Measurements from ENCODE around the gene BUB3. TPM values are rescaled to one million over a fixed set of nuclear protein-coding genes. Genes with fewer than 3 reads are reported as not detected.

The BUB3 gene, protein sequence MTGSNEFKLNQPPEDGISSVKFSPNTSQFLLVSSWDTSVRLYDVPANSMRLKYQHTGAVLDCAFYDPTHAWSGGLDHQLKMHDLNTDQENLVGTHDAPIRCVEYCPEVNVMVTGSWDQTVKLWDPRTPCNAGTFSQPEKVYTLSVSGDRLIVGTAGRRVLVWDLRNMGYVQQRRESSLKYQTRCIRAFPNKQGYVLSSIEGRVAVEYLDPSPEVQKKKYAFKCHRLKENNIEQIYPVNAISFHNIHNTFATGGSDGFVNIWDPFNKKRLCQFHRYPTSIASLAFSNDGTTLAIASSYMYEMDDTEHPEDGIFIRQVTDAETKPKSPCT
- 532 and 549 TPM in 2 replicates for polyA plus RNA-seq (2014; cell fraction: cytosol; rRNA removed)
- polyA plus RNA-seq (2014; cell fraction: nucleus; rRNA removed) = 533 and 597 TPM in 2 replicates

DNA sequence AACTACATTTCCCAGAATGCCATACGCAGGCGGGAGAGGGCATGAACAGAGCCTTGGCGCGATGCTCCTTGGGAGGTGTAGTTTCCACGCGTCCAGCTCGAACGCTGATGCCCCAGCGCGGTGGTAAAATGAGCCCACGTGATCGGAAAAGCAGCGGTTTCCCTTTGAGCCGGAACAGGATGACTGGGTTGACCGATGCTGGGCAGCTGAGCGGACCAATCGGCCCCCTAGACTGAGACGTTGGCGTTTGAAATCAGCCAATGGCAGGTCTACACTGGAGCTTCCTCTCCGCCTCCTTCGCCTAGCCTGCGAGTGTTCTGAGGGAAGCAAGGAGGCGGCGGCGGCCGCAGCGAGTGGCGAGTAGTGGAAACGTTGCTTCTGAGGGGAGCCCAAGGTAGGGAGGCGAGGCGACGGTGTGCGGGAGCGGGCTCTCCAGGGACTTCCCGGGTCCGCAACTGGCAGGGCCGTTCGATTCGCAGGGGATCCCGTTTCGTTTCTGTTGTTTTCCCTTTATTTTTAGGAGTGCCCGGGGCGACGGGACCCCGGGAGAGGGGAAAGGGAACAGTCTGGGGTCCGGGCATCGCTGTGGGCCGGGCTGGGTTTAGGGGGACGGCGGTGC lies at the start of gene BUB3:
BUB3 (plus strand) TSS at position 311 of the 619 bp plus-strand sequence. CDS start 516 bp downstream, outside the sequence.
- peak; percentile 100 for DNase-seq (ENCODE audit: low spot score)

DNA sequence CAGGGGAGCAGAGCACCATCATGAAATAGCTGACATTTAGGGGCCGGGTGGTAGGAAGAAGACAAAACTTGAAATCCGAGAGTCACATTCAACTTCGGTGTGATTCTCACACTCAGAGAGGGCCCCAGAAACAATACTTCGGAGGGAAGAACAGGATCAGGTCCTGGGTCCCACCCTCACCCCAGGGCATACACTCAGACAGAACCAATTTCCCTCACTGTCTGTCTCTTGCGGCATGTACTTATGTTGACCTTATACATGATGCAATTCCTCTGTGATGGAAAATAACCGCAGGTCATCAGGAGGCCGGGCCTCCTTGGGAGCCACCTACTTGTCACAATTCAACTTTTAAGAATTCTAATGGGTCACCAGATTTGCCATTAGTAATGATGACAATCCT lies 44.7 kb upstream of the BUB3 start:
- no peak for DNase-seq (ENCODE audit: low spot score)

DNA sequence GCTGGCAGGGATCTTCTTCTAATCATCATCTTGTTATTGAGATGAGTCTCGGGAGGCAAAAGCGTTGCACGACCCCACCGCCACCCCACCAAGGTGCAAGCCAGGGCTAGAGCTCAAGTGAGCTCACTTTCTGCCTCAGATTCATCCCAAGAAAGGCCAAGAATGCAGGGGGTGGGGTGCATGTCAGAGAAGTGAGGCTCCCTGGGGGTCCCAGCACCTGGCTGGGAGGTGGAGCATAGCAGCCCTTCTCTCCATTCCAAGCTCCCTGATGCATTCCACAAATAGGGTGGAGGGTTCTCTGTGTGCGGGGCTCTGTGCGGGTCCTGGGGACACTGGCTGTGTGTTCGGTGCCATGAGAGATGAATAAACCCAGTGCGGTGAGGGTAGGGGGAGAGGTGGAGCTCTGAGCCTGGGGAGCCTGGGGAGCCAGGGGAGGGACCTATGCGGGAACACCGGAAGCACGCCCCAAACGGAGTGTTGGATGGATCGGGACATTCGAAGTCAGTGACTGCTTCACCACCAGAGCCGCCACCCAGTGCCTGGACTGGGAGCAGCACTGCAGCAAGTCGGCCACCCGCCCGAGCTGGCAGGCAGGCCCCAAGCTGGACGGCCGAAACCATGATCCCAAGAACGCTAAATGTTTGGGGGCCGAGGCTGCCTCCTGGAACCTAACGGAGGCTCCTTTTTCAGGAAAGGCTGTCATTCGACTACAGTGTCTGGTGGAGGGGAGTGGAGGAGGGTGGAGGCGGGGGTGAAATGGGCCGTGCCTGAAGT lies 36.4 kb upstream of the BUB3 start:
- DNase-seq (ENCODE audit: low spot score) = no peak

DNA sequence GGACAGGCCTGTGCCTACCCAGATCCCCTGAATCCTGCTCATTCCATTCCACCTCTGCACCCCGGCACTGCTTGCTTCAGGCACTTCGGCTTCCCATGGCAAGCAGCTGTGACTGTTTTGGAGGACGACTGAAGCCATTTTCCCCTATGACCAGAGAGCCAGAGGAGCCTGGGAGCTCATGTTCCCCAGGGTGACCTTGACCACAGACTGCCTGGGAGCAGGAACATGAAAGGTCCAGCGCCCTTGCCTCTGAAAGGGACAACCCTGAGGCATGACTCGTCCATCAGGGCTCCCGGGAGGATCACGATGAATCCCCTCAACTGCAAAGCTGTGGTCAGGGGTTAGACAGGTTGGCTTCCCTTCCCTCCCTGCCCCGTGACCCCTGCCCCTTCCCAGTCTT lies 35.1 kb upstream of the BUB3 start:
- no peak for DNase-seq (ENCODE audit: low spot score)

DNA sequence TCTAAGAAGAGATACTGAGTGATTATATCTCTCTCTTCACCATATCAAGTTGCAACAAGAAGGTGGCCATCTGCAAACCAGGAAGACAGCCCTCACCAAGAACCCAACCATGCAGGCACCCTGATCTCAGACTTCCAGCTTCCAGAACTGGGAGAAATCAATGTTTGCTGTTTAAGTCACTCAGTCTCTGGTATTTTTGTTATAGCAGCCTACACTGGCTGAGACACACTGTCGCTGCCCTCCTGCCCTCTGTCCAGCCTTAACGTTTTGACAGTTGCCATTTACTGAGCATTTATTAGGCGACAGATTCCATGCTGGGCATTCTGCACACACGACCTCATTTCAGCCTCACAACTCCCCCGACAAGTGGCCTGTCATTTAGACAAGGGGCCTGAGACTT lies 28.0 kb upstream of the BUB3 start:
- no peak for DNase-seq (ENCODE audit: low spot score)

DNA sequence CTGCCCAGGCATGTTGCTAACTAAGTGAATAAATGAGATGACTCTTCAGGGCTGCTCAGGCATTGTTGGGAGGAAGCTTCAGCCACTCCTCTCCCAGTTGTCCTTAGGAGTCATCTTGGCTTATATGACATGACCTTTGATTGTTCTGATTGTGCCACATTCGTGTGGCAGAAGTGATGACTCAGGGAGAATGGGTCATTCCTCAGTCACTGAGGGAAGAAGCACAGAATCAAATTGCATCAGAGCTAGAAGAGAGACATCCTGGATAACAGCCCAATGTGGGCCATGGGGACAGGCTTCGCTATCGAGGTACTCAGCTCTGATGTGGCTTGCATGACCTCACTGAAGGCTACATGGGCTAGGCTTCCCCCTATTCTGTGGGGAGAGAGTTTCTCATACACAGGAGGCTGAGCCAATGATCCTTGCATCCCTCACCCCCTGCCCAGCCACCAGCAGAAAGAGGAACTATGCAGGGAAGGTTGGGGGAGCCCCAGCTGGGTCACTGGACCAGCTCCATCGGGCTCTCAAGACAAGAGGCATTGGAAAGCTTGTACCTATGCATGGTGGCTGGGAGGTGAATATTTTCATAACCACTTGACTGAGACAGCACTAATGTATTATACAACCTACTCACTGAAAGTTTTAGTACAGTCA lies 24.5 kb upstream of the BUB3 start:
- DNase-seq (ENCODE audit: low spot score) = no peak

DNA sequence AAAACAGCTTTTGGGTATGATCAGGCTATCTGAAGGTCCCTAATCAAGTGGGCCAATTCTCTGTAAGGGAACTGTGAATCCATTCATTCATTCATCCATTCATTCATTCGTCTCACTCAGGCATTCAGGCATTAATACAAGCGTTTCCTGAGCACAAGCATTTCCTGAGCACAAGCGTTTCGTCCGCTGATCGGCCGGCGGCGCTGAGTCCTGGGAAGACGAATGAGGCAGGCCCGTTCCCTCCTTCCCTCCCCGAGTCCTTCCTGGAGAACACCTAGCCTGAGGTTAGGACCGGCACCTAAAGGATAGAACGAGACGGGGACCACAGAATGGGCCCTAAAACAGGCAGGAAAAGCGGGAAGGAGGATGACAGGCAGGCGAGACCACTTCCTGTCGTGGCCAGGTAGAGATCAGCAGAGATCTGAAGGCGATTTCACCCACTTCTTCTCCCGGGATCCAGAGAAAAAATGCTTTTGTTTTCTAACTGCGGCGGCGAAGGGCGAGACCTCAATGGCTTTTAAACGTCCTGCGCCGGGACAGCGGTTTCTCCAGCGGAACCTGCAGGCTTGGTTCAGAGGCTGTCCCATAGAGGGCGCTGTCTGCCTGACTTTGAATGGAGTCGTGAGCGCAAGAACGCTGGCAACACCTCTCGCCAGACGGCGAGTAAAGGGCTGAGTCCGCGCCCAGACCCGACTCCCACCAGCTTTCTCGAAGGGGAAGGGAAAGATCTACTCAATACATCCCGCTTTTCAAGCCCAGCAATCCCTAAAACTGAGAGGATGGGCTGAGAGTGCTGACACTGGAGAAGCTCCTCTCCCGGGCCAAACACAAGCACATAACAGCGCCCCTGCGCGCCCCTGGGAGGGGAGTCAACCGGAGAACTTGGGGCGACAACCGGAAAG lies 21.4 kb upstream of the BUB3 start:
- DNase-seq (ENCODE audit: low spot score) = peak; percentile 87

DNA sequence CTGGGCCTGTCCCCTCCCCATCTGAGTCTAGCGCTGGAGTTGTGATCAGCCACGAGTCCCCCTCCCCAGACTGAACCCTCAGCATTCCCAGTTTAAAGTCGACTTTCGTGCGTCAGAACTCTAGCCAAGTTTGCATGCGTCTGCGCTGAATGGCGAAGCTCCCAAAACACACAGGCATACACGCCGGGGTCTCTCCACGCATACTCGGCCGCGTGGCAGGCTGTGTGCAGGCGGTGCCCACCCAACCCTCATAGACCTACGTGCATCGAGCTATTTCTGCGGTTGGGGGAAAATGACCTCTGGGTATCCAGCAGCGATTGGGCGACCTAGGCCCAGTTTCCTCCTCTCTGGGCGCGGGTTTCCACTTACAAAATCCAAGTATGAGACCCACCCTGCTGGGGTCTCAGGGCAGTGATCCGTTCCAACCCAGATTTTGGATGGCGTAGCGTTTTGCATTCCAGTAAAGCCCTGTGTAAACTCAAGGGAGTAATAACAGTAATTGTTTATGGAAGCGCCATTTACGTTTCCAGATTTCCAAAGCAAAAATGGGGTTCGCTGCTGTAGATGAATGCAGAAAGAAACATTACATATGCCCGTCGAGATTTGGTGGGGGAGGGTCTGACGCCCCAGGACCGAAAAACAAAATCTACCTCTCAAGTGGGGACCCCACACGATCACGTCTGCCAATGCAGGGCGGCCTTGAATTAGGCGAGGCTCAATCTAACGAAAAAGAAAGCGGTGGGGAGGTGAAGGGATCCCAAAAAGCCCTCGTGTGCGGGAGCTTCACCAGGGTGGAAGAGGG lies 20.5 kb upstream of the BUB3 start:
- DNase-seq (ENCODE audit: low spot score) = no peak

DNA sequence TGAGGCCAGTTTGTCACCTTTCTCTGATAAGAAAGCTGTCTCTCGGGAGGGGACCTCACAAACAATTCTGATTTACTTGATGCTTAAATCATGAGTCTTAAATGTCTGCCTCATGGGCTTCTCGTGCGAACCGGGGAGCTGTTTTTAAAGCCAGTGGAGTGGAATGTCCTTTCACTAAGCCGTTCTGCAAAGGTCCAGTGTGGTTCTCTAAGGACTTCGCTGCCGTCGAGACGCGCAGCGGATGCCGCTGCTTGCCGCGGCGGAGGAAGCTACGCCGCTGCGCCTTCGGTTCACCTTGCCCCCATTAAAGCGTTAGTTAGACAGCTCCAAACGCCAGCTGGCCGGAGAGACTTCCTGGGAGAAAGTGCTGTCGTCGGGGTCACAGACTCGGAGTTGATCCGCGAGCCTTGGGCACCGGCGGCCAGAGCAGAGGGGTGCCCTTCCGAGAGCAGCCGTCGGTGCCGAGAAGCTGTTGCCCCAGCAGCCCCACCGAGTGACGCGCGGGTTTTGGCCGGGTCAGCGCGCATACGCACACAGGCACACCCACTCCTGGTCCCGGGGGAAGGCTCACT lies 19.8 kb upstream of the BUB3 start:
- DNase-seq (ENCODE audit: low spot score) = peak; percentile 43

DNA sequence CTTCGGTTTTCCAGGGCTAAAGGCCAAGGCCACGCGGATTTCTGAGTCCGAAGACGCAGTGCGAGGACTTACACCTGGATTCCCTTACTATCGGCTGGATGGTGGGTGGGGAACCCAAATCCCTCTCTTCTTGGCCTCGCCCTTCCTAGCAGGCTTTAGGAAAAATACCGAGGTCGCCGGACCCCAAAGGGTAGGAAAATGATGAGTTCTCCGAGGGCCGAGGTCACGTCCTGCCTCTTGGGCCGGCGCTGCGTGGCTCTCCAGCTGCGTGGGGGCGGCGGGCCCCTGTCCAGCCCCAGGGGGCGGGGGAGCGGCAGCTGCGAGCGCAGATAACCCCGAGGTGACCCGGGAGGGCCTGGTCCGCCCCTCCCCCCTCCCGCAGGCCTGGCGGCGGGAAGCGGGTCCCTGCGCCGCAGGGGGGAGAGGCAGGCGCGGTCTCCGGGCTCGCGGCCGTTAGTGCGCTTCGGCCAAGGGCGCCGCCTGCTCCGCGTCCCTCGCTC lies 19.2 kb upstream of the BUB3 start:
- DNase-seq (ENCODE audit: low spot score) = peak; percentile 81

DNA sequence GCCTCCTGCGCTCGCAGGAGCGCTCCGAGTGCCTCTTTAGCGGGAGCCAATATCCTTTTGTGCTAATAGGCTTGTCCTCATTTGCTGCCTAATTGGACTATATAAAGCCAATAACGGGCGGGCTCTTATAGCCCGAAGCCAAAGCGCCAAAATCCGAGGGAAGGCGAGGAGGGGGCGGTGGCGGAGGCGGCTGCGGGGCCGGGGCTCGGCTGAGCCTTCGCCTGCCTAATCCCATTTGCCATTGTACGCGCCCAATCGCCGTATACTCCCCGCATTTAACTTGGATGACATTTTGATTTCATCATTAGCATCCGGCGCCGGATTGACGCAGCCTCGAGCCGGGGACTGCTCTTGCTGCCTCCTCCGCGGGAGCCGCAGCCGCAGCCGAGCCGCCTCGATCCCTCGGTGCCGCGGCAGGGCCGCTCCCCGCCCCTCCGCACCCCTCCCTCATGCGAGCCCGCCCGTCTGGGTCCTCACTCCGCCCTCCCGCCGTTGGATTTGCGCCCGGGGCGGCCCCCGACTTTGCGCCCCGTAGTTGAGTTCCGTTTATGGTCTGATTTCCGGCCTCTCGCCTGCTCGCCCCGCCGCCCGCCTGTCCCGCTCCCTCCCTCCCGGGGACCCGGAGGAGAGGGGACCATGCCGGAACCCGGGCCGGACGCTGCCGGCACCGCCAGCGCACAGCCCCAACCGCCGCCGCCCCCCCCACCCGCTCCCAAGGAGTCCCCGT lies 18.6 kb upstream of the BUB3 start, which contains the start of gene HMX3:
HMX3 (plus strand) TSS at position 556 of the 727 bp plus-strand sequence; CDS start at position 637, 81 bp downstream.
- DNase-seq (ENCODE audit: low spot score) = peak; percentile 74

DNA sequence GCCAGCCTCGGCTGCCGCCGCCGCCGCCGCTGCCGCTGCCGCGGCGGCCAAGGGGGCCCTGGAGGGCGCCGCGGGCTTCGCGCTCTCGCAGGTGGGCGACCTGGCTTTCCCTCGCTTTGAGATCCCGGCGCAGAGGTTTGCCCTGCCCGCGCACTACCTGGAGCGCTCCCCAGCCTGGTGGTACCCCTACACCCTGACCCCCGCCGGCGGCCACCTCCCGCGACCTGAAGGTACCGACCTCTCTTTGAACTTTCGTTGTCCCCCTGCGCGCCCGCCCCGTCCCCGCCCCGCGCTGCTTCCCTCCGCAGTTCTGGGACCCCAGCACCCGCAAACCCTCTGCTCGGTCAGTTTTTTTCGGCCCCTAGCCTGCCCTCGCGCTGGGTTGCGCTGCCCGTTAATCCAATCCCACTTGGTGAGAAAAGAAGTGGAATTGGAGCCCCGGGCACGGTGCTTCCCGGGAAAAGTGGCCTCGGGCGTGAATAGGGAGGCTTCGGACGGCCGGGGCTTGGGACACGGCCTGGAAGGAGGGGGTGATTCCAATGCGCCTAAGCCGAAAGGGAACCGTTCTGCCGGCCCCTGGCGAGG lies 17.9 kb upstream of the BUB3 start:
- no peak for DNase-seq (ENCODE audit: low spot score)

DNA sequence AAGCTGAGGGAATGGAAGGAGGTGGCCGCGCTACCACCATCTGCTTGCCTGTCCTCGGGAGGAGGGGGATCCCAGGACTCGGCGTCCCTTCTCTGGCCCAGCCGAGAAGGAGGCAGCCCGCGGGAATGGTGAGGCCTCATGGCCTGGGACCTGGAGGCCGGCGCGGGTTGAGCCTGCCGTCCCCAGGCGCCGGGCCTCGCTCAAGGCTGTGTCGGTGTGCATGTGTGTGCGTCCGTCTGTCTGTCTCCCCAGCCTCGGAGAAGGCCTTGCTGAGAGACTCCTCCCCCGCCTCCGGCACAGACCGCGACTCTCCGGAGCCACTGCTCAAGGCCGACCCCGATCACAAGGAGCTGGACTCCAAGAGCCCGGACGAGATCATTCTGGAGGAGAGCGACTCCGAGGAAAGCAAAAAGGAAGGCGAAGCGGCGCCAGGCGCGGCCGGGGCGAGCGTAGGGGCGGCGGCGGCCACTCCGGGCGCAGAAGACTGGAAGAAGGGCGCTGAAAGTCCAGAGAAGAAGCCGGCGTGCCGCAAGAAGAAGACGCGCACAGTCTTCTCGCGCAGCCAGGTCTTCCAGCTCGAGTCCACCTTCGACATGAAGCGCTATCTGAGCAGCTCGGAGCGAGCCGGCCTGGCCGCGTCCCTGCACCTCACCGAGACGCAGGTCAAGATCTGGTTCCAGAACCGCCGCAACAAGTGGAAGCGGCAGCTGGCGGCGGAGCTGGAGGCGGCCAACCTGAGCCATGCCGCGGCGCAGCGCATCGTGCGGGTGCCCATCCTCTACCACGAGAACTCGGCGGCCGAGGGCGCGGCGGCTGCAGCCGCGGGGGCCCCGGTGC lies 17.2 kb upstream of the BUB3 start:
- peak; percentile 62 for DNase-seq (ENCODE audit: low spot score)

DNA sequence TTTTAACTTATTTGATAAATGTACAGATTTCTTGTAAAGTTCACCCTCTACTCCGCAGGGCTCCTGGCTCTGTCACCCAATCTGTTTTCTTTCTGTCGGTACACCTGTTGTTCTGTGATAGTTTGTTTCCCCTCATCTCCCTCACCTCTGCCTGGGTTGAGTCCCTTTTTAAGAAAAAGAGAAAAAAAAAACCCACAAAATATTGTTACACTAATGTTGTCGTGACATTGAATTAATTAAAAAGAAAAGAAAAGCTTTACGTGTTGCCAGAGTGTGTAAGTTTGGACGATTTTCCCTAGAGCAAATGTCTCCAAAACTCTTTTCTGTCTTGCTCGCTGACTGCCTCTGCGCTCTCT lies 15.1 kb upstream of the BUB3 start:
- DNase-seq (ENCODE audit: low spot score) = no peak

DNA sequence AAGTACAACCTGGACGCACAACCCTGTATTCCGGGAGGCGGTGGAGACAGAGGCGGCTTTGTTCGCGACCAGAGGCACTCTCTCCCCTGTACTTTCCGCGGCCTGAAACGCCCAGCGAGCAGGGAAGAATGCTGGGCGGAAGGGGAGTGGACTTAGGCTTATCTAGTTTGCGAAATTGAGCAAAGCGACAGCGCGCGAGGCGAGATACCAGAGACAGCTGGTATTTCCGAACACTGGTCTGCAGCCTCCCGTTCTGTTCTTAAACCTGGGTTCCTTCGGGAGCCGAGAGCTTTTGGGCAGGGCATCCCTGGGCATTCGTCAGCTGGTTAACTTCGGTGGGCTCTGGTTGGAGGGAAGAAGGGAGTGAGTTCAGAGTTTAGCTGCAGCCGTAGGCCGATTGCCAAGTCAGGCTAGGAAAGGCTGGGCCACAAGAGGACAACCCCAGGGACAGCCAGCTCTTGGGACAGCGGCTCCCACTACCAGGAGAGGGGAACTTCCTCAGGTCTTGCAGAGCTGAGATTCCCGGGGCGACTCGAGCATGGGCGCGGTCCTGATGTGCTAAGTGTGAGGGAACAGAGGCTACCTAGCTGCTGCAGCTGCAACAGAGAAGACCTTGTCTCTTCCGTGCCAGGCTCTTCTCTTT lies 14.6 kb upstream of the BUB3 start:
- DNase-seq (ENCODE audit: low spot score) = peak; percentile 65

DNA sequence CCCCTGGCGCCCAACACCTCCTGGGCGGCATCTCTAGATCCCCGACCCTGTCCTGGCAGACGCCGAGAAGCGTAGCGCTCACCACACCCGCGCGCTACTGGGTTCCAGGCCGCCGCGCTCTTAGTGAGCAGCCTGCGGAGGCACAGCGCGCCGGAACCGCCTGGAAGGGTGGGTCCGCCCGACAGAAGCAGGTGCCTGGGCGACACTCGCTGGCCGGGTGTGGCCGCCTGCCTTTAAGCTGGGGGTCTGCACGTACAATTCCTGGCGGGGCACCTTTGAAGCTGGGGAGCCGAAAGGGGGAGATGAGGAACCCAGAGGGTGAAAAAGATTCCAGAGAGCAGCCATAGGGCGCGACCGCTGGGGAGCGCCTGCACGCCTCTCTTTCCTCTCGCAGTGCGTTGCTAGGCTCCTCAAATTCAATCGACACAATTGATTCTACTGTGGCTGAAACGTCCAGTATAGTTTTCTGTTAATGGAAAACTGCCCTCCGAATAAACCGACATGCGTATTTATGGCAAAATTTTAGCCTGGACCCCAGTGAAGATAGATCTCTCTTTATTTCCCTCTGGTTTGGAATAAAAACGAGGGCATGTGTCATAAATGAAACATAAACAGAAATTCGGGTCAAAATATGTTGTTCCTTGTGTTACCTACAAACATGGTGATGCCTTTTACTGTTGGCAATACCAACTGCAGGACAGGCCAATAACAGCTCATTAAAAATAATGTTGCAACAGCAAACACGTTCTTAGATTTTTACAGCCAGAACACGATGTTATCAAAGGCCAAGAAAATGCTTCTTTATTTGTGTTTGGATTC lies 13.8 kb upstream of the BUB3 start:
- DNase-seq (ENCODE audit: low spot score) = no peak
